HG03196 (cell line): ENCODE results near the gene IQCK.
"Not testable (repeated sequence)": the region's sequence is repeated elsewhere in the genome, so short reads cannot be mapped to it uniquely, and the experiment has no call there.

ENCODE experiments used
- ATAC-seq: cut with Tn5 transposase; IDR thresholded peaks from one replicate; pipeline ENCODE4 v1.9.1; 2021; ENCODE audit not compliant: unreplicated experiment

IQCK gene

DNA sequence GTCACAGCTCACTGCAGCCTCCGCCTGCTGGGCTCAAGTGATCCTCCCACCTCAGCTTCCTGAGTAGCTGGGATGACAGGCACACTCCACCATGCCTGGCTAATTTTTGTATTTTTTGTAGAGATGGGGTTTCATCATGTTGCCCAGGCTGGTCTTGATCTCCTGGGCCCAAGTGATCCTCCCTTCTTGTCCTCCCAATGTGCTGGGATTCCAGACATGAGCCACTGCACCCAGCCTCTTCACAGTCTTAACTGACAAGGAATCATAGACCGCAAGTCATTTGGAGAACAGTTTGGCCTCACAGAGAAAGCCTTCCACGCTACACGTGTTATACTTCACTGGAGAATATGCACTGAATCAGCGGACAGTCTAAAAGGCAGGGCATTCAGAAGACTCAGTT is 83.3 kb downstream of the IQCK start:
- ATAC-seq: not testable (repeated sequence)

DNA sequence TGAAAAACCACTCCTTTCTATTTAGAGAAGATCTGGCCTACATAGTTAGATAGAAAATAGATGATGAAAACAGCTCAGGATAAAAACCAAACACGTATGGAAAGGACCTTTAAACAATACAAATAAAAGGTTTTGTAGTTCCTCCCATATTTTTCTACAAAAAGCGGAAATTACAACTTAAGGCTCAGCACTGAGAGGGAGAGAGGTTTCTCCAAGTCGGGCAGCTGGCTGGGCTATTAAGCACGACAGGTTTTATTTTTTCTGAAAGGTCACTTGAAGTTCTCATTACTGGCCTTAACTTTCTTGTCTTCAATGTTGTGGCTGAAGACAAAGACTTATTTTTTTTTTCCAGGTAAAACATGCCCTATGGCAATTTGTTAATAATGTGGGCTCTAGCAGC is 83.8 kb downstream of the IQCK start:
- not testable (repeated sequence) for ATAC-seq

DNA sequence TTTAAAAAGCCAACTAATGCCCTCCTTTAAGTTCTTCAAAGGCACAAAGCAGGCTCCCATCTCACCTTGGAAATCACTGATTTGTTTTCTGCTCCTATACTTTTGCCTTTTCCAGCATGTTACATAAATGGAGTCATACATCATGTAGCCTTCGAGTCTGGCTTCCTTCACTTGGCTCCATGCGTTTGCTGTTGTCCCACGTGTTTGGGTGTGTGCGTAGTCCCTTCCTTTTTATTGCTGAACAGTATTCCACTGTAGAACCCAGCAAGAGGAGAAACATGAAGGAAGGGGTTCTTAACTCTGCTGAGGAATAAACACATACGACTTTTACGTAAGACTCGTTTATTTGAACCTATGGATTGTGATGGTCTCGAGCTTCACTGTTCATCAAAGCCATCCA is 84.5 kb downstream of the IQCK start:
- no peak for ATAC-seq

DNA sequence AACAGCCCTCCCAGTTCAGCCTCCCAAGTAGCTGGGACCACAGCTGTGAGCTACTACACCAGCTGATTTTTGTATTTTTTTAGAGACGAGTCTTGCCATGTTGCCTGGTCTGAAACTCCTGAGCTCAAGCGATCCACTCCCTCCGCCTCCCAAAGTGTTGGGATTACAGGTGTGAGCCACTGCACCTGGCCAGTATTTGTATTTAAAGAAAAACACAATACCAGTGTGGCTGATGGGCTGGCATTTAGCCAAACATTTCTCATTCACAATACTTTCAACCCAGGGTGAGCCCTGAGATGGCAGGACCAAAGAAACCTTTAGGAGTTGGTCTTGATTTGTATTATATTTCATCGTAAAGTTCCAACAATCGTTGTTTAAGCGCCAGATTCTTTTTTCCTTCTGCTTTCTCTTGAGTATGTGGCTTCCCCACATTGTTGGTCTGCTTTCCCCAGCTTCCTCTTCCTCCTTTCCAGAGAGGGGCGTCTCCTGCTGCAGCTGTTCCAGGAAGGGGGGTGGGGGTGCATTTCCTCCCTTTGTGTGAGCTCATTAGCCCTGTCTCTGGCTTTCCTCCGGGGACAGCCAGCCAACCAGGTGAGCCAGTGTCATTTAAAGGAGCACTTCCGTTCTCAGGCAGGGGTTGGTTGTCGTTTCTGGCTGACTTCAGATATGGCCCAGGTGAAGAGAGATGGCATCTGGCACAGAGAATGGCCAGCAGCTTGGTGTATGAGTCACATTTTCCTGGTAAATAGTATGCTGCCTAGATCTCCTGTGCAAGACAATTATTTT is 86.7 kb downstream of the IQCK start:
- no peak for ATAC-seq

DNA sequence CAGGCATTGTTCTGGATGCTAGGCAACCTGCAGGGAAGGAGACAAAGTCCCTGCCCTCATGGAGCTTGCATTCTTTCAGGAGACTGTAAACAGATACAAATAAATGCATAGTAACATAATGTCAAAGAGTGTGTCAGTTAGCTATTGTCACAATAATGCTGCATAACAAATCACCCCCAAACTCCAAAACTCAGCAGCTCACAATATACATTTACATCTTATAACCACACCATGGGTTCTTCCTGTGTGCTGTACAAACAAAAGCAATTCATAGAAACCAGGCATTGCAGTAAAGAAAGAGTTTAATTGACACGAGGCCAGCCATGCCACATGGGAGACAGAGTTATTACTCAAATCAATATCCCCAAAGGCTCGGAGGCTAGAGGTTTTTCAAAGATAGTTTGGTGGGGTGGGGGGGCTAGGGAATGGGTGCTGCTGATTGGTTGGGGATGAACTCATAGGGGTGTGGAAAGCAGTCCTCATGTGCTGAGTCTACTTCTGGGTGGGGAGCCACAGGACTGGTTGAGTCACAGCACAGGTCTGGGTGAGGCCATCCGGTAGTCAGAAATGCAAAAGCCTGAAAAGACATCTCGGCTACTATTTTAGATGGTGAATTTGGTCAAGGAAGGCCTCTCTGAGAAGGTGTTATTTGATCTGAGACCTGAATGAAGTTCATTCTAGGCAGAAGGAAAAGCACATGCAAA is 87.5 kb downstream of the IQCK start:
- no peak for ATAC-seq

DNA sequence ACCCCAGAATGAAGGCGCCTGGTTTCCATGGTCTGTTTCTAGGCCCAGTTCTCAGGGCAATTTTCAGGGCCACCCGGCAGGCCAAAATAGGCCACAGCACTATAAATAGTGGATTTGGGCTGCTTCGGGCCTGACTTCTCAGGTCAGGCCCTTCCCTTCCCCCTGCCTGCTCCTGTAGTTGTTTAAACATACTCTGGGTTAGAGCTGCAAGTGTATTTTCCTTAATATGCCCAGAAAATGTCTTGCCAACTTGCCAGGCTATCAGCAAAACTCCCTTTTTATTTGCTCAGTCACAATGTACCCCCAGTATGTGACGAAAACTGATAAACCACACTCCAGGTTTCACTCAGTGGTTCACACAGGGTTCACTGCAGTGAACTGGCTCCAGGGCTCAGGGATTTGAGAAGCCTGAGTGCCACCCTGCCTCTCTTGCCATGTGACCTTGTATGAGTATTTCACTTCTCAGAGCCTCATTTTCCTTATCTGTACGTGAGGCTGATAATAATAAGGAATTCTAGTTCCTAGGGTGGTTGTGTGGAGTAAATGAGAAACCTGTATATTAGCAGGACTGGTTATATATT is 90.1 kb downstream of the IQCK start:
- ATAC-seq: peak; percentile 82

DNA sequence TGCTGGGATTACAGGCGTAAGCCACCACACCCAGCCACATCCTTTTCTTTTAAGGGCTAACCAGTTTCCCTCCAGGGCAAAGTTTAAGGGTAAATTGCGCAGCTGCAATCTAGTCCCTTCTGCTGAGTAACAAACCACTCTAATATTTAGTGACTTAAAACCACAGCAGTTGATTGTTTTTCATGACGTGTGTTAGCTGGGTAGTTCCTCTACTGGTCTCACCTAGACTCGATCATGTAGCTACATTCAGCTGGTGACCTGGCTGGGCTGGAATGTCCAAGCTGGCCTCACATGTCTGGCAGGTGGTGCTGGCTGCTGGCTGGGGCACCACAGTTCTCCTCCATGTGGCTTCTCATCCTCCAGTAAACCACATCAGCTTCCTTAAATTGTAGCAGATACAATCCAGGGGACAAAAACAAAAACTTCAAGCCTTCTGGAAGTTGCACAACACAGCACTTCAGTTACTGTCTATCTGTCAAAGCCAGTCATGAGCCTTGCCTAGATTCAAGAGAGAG is 91.1 kb downstream of the IQCK start:
- ATAC-seq: no peak

DNA sequence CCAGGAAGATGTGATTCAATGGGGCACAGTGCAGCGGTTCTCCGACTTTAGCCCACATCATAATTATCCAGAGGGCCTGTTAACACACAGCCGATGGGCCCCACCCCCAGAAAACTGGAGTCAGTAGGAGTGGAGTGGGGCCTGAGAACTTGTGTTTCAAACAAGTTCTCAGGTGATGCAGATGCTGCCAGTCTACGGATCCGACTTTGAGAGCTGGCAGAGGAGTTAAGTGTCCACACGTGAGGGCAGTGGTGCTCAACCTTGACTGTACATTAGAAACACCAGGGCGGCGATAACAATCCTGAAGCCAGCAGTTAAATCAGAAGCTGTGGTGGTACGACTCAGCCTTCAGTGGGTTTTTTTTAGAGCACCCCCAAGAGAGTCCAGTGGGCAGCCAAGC is 91.6 kb downstream of the IQCK start:
- no peak for ATAC-seq

DNA sequence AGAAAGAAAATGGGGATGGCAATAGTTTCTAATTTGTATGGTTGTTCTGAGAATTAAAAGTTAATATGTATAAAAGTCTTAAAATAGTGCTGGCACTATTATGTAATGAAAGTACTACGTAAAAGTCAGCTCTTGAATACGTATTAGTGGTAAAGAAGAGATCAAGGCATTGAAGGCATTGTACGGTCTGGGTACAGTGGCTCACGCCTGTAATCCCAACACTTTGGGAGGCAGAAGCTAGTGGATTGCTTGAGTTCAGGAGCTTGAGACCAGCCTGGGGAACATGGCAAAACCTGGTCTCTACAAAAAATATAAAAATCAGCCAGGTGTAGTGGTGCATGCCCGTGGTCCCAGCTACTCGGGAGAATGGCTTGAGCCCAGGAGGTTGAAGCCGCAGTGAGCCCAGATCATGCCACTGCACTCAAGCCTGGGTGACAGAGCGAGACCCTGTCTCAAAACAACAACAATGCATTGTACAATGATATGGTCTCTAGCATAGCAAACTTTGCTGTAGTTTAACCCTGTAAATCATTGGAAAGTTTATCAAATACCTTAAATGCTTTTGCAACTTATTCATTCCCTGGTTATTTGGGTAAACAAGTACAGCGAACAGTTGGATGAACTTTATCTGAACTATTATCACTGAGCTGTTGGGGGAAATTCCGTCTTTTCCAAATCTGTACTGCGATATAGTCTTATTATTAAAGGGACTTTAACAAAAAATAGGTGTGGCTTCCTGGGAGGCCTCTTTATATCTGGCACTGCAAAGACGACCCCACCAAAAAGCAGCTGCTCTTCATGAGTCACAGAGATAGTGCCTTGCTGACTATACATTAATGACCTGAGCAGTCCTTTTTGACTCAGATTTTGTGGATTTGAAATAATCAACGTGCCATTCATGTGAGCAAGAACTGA is 93.0 kb downstream of the IQCK start:
- no peak for ATAC-seq

DNA sequence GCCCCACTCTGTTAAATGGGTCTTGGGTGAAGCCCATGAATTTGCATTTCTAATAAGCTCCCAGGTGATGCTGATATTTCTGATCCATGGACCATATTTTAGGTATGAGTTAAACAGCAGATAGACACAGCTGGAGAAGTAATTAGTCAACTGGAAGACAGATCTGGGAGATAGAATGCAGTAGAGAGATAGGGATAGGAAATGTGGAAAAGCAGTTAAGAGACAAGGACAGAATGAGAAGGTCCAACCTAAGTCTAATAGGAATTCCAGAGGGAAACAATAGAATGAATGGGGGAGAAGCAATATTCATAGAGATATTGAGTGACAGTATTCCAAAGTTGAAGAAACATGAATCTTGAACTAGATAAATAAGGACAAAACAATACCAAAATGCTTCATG is 94.9 kb downstream of the IQCK start:
- no peak for ATAC-seq

DNA sequence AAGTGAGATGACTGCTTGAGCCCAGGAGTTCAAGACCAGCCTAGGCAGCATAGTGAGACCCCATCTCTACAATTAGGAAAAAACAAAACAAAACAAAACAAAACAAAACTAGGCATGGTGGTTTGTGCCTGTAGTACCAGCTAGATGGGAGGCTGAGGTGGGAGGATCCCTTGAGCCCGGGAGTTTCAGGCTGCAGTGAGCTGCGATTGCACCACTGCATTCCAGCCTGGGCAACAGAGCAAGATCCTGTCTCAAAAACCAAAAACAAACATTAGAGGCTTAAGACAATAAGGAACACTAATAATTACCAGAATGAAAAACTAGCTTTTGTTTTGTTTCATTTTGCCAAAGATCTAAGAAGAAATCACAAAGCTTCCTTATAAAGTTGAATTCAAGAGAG is 97.3 kb downstream of the IQCK start:
- no peak for ATAC-seq

DNA sequence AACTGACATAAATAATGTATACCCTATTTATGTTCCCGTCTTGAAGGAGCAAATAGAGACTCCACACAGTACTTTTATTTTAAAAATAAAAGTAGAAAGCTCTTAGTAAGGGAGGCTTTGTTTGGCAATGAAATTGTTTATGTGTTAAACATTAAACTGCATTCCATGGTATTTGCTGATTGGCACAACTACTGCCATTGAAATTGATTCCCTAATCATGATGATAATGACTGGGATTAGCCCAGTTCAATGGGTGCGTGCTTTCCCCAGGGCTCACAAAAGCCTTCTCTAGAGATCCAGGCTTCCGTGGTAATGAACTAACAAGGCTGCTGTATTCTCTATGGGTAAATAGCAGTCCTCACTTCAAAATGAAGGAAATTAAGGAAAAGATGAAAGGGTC is 99.1 kb downstream of the IQCK start:
- ATAC-seq: no peak

DNA sequence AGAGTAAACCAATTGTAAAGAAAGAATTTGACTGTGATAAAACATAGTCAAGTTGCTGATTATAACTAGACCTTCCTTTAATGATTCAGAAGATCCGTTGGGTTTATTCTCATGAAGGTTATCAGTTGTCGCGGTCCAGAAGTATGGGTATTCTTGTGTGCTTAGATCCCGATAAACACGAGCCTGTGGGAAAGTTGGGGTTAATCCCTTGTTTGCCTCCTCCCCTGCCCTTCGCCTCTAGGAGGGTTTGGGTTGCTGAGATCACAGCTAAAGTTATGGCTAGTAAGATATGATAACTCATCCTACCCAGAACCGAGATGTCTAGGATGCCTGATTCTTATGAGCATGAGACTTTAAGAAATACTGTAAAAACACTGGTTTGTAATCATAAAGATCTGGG is 99.8 kb downstream of the IQCK start:
- no peak for ATAC-seq

DNA sequence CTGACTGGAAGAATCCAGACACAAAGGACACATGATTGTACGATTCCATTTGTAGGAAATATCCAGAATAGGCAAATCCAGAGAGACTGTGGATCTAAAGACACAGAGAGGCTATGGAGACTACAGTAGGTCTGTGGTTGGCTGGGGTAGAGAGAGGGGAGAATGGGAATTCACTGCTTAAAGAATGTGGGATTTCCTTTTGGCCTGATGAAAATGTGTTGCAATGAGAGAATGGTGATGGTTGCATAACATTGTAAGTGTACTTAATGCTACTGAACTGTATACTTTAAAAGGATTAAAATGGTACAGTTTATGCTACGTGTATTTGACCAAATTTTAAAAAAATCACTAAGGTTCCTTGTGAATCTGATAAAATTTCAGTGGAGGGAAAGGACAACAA is 104.5 kb downstream of the IQCK start:
- no peak for ATAC-seq

DNA sequence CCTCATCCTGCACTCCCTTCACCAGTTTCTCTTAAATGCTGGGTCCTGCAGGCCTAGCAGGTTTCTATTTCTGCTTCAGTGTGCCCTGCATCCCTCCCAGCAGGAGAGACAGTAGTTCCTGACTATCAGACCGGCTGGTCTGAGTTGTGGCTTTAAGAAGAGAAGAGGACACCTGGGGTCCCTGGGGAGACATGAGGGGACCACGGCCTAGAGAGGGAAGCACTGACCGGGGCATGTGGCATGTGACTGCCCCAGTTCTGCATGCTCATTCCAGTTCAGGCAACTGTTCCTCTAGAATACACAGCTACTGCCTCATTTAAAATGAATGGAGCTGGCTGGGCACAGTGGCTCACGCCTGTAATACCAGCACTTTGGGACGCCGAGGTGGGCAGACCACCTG is 105.3 kb downstream of the IQCK start:
- ATAC-seq: no peak

DNA sequence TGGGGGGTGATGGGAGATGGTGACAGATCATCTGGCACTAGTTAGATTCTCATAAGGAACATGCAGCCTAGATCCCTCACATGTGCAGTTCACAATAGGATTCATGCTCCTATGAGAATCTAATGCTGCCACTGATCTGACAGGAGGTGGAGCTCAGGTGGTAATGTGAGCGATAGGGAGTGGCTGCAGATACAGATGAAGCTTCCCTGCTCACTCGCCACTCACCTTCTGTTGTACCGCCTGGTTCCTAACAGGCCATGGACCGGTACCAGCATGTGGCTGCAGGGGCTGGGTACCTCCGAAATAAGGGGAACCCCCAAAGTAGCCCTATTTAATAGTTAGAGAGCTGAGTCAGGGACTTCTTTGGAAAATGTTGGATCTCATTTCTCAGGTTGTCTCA is 106.1 kb downstream of the IQCK start:
- no peak for ATAC-seq

DNA sequence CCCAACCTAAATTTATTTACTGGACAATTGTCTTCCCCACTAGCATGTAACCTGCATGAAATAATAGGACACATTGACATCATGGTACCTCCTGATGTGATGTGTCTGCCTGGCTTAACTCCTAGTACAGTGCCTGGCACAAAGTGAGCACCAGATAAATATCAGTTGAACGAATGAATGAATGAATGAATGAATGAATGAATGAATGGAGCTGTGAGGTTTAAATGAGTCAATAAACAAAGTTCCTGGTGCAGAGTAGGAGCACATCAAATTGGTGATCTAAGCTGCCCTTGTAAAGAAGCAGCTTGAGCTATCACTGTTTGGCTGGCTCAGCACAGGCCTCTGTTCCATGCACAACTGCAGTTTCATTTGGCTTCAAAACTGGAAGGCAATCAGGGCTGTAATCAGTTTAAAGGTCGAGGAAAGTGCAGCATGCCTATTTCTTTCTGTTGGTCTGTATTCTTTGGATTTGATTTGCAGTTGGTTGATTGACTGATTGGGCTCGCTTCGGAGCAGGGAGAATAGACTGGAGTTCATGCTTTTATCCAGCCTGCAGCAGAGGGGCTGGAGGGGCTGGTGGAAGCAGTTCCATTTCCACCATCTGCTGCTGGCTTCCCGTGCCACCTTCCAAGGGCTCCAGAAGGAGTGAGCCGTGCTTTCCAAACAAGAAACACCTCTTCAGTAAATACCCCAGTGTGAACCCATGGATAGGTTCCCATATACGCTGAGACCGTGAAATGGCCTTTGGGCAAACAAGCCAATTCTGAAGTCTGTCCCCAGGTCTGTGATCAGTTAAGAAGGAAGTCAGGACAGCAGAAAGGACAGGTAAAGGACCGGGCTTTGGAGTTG is 112.0 kb downstream of the IQCK start:
- no peak for ATAC-seq

DNA sequence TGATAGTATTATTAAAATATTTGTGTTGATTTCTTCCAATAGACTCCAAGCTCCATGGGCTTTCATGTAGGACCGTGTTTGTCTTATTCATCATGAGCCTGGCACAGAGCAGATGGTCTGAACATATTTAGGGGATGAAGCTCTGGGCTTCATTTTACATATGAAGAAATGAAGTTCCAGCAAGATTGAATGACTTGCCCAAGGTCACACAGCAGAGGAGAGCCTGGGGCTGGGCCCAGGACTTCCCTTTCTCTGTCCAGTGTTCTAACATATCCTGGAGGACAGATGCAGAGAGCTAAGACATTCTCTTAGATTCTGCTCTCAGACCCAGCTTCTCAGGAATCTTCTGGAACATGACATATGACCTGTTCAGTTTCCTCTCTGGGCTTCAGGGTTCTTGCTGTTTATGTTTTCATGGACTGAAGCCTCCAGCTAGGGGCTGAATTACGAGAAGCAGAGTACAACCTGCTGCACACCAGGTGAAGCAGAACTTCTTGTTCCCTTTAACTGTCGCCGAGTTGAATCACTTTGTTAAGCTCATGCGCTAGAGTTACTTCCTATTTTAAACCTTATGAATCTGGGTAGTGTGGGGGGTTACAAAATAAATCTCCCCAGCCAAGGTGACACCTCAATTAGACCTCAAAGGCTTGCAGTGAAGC is 113.0 kb downstream of the IQCK start:
- no peak for ATAC-seq

DNA sequence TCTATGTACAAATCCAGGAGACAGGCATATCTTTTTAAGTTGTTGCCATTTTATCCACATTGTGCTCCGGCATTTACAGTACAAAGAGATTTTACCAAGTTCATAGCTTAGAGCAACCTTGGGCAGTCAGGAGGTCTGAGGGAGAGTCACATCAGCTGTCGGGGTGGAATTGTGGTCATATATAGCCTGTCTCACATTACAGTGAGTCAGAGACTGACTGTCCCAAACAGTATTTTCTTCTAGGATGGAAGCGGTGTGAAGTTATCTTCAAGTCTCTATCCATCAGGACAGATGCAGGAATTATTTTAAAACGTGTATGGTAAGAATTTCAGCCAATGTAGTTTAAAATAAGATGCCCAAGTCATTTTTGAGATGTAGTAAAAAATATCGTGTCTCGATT is 113.6 kb downstream of the IQCK start:
- no peak for ATAC-seq

DNA sequence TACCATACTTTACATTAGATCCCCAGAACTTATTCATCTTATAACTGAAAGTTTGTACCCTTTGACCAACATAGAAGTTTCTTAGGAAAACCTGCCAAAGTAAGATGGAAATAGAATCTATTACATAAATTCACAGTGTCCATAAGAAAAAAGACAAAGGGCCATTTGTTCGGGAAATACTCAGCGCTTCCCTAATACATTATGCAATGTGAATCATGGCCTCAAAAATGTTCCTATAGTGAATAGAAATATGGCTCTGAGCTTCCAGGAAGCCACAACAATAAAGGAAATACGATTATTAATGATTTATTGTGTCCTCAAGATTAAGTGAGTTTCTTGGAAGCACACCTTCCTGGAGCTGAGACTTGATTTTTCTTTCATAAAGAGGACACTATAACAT is 115.1 kb downstream of the IQCK start:
- ATAC-seq: no peak
